Measurements from ENCODE around the gene LRCH3. TPM values are rescaled to one million over a fixed set of nuclear protein-coding genes. Genes with fewer than 3 reads are reported as not detected.
A peak's percentile ranks its signal among the peaks of the same experiment; 100 is the strongest.

LRCH3 gene
- total and polyA plus RNA-seq, 9 of the 15 experiments (the other 6 are each of a cell fraction or from before 2014, with no cell fraction given), result 4.6 to 75.3 (median 30.3) TPM

DNA sequence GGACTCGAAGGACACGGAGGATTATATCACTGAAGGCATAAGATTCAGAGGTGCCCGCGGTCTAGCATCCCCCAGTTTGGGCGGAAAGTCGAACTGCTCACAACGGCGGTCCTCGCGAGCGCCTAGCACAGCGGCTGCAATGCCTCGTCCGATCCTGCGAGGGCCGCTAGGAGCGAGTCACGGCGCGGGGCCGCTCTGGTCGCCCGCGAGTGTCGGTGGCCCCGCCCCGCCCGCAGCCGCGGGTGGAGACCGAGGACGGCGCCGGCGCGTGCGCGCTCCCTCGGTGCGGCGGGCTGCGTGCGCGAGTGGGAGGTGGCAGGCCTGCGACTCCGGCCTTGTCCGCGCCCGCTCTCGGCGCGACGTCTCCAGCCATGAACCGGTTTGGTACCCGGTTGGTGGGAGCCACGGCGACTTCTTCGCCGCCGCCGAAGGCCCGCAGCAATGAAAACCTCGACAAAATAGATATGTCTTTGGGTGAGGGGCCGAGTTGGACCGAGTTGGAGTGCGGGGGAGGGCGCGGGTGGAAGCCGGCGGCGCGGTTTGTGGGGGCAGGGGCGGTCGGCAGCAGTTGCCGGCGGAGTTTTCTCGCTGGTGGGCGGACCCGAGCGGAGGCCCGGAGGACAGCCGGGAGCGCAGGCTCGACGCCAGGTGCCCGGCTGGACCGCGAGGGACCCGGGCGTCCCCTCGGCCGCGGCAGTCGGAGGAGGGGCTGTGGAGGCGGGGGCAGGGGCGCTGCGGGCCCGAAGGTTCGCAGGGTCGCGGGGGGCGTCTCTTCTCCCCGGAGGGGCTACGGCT is 41.3 kb upstream of the LRCH3 start, which contains the start of gene FYTTD1 (continued):
- TF ChIP-seq, protein P1, sequence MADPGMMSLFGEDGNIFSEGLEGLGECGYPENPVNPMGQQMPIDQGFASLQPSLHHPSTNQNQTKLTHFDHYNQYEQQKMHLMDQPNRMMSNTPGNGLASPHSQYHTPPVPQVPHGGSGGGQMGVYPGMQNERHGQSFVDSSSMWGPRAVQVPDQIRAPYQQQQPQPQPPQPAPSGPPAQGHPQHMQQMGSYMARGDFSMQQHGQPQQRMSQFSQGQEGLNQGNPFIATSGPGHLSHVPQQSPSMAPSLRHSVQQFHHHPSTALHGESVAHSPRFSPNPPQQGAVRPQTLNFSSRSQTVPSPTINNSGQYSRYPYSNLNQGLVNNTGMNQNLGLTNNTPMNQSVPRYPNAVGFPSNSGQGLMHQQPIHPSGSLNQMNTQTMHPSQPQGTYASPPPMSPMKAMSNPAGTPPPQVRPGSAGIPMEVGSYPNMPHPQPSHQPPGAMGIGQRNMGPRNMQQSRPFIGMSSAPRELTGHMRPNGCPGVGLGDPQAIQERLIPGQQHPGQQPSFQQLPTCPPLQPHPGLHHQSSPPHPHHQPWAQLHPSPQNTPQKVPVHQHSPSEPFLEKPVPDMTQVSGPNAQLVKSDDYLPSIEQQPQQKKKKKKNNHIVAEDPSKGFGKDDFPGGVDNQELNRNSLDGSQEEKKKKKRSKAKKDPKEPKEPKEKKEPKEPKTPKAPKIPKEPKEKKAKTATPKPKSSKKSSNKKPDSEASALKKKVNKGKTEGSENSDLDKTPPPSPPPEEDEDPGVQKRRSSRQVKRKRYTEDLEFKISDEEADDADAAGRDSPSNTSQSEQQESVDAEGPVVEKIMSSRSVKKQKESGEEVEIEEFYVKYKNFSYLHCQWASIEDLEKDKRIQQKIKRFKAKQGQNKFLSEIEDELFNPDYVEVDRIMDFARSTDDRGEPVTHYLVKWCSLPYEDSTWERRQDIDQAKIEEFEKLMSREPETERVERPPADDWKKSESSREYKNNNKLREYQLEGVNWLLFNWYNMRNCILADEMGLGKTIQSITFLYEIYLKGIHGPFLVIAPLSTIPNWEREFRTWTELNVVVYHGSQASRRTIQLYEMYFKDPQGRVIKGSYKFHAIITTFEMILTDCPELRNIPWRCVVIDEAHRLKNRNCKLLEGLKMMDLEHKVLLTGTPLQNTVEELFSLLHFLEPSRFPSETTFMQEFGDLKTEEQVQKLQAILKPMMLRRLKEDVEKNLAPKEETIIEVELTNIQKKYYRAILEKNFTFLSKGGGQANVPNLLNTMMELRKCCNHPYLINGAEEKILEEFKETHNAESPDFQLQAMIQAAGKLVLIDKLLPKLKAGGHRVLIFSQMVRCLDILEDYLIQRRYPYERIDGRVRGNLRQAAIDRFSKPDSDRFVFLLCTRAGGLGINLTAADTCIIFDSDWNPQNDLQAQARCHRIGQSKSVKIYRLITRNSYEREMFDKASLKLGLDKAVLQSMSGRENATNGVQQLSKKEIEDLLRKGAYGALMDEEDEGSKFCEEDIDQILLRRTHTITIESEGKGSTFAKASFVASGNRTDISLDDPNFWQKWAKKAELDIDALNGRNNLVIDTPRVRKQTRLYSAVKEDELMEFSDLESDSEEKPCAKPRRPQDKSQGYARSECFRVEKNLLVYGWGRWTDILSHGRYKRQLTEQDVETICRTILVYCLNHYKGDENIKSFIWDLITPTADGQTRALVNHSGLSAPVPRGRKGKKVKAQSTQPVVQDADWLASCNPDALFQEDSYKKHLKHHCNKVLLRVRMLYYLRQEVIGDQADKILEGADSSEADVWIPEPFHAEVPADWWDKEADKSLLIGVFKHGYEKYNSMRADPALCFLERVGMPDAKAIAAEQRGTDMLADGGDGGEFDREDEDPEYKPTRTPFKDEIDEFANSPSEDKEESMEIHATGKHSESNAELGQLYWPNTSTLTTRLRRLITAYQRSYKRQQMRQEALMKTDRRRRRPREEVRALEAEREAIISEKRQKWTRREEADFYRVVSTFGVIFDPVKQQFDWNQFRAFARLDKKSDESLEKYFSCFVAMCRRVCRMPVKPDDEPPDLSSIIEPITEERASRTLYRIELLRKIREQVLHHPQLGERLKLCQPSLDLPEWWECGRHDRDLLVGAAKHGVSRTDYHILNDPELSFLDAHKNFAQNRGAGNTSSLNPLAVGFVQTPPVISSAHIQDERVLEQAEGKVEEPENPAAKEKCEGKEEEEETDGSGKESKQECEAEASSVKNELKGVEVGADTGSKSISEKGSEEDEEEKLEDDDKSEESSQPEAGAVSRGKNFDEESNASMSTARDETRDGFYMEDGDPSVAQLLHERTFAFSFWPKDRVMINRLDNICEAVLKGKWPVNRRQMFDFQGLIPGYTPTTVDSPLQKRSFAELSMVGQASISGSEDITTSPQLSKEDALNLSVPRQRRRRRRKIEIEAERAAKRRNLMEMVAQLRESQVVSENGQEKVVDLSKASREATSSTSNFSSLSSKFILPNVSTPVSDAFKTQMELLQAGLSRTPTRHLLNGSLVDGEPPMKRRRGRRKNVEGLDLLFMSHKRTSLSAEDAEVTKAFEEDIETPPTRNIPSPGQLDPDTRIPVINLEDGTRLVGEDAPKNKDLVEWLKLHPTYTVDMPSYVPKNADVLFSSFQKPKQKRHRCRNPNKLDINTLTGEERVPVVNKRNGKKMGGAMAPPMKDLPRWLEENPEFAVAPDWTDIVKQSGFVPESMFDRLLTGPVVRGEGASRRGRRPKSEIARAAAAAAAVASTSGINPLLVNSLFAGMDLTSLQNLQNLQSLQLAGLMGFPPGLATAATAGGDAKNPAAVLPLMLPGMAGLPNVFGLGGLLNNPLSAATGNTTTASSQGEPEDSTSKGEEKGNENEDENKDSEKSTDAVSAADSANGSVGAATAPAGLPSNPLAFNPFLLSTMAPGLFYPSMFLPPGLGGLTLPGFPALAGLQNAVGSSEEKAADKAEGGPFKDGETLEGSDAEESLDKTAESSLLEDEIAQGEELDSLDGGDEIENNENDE (IDR thresholded peaks at IDR 0.05; ENCODE audit: low read depth, low read length), result no peak
- no peak for TF ChIP-seq DLX4 (CRISPR knock-in tag; IDR thresholded peaks at IDR 0.05)
- TF ChIP-seq ZSCAN29 (IDR thresholded peaks at IDR 0.05), result peak; percentile 90
- TF ChIP-seq RB1 (IDR thresholded peaks at IDR 0.05; ENCODE audit: low read depth), result peak; percentile 87
- TF ChIP-seq SOX6 (IDR thresholded peaks at IDR 0.05), result 0 out of 2 replicates have a peak, but pooled peaks have one; percentile 52
- TF ChIP-seq EP400 (IDR thresholded peaks at IDR 0.05), result peak; percentile 65; the same call in 1 of the 2 replicates
- peak; percentile 81 for TF ChIP-seq SP1 (CRISPR knock-in tag; IDR thresholded peaks at IDR 0.05)
- TF ChIP-seq CXXC5 (CRISPR knock-in tag; IDR thresholded peaks at IDR 0.05), result peak; percentile 95
- TF ChIP-seq ZNF436 (CRISPR knock-in tag; IDR thresholded peaks at IDR 0.05), result no peak
- peak; percentile 79 for TF ChIP-seq CREM (IDR thresholded peaks at IDR 0.05; ENCODE audit: low read depth)
- TF ChIP-seq ZNF134 (CRISPR knock-in tag; conservative IDR thresholded peaks at IDR 0.05), result peak; percentile 84
- no peak for TF ChIP-seq ZKSCAN3 (CRISPR knock-in tag; IDR thresholded peaks at IDR 0.05)
- TF ChIP-seq MIER1 (IDR thresholded peaks at IDR 0.05; ENCODE audit: low read depth), result no peak
- TF ChIP-seq KLF1 (tag; IDR thresholded peaks at IDR 0.05), result peak; percentile 81
- no peak for TF ChIP-seq ZFP1 (CRISPR knock-in tag; IDR thresholded peaks at IDR 0.05)
- TF ChIP-seq ZNF175 (CRISPR knock-in tag; IDR thresholded peaks at IDR 0.05; ENCODE audit: low read depth), result peak; percentile 68; the same call in 1 of the 2 replicates
- peak; percentile 84; the same call in 1 of the 2 replicates for TF ChIP-seq ZSCAN32 (CRISPR knock-in tag; IDR thresholded peaks at IDR 0.05)
- no peak for TF ChIP-seq ZNF551 (CRISPR knock-in tag; IDR thresholded peaks at IDR 0.05)
- peak; percentile 50; the same call in 1 of the 2 replicates for TF ChIP-seq CBX5 (IDR thresholded peaks at IDR 0.05; ENCODE audit: borderline replicate concordance, low read depth)
